ENCODE measurements around the gene GDF7. TPM values are rescaled to one million over a fixed set of nuclear protein-coding genes. Genes with fewer than 3 reads are reported as not detected.

GDF7 gene
- total and polyA plus RNA-seq, 4 donors, result 0.89 to 7.2 (median 3.3) TPM

- H3K9me3 ChIP-seq (ENCODE audit: control insufficient read depth in 4 of 4, low read length in 3 of 4), result no peaks in the 10 kb centered on the region
- no peak for DNase-seq (ENCODE audit: low spot score)
These were observed 13.0 kb upstream of the GDF7 start for GRCh38 chr2:20653695-20654534.

DNA sequence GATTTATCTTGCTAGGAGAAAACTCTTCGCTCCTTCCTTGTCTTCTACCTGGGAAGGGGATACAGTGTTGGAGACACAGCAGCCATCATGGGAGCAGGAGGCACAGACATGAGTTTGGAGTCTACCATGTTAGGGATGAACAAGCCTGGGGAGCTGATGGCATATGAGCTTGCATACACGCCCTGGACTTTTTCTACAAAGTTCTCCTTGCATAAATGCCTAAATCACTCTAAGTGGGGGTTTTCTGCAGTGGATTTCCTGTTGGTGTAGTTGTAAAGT lies 12.5 kb upstream of the GDF7 start:
- H3K4me3 ChIP-seq (ENCODE audit: low read depth in 1 of 3, low read length in 3 of 3), result no peak overlapping the region
- no peak overlapping the region for H3K27ac ChIP-seq (ENCODE audit: low read depth in 1 of 2, low read length in 2 of 2)
- no peak for TF ChIP-seq NR2F2 (IDR thresholded peaks at IDR 0.05)
- no peak for TF ChIP-seq SP1 (IDR thresholded peaks at IDR 0.05)
- no peak for TF ChIP-seq FOXA1 (IDR thresholded peaks at IDR 0.05)
- no peak for TF ChIP-seq TAF1 (conservative IDR thresholded peaks at IDR 0.05)
- TF ChIP-seq, protein P1, sequence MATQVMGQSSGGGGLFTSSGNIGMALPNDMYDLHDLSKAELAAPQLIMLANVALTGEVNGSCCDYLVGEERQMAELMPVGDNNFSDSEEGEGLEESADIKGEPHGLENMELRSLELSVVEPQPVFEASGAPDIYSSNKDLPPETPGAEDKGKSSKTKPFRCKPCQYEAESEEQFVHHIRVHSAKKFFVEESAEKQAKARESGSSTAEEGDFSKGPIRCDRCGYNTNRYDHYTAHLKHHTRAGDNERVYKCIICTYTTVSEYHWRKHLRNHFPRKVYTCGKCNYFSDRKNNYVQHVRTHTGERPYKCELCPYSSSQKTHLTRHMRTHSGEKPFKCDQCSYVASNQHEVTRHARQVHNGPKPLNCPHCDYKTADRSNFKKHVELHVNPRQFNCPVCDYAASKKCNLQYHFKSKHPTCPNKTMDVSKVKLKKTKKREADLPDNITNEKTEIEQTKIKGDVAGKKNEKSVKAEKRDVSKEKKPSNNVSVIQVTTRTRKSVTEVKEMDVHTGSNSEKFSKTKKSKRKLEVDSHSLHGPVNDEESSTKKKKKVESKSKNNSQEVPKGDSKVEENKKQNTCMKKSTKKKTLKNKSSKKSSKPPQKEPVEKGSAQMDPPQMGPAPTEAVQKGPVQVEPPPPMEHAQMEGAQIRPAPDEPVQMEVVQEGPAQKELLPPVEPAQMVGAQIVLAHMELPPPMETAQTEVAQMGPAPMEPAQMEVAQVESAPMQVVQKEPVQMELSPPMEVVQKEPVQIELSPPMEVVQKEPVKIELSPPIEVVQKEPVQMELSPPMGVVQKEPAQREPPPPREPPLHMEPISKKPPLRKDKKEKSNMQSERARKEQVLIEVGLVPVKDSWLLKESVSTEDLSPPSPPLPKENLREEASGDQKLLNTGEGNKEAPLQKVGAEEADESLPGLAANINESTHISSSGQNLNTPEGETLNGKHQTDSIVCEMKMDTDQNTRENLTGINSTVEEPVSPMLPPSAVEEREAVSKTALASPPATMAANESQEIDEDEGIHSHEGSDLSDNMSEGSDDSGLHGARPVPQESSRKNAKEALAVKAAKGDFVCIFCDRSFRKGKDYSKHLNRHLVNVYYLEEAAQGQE (IDR thresholded peaks at IDR 0.05), result no peak
- TF ChIP-seq RAD21 (IDR thresholded peaks at IDR 0.05), result no peak
- TF ChIP-seq RXRA (IDR thresholded peaks at IDR 0.05), result no peak
- TF ChIP-seq HNF4A (conservative IDR thresholded peaks at IDR 0.05), result no peak
- TF ChIP-seq FOXA2 (IDR thresholded peaks at IDR 0.05), result no peak
- TF ChIP-seq, protein P2, sequence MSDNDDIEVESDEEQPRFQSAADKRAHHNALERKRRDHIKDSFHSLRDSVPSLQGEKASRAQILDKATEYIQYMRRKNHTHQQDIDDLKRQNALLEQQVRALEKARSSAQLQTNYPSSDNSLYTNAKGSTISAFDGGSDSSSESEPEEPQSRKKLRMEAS (IDR thresholded peaks at IDR 0.05), result no peak
- TF ChIP-seq YY1 (IDR thresholded peaks at IDR 0.05), result no peak
- TF ChIP-seq GABPA (IDR thresholded peaks at IDR 0.05 in 1 of 2, conservative IDR thresholded peaks at IDR 0.05 in 1 of 2), result no peak
- TF ChIP-seq HNF4G (IDR thresholded peaks at IDR 0.05), result no peak
- TF ChIP-seq CTCF (IDR thresholded peaks at IDR 0.05; ENCODE audit: low read depth, low read length, missing input control), result no peak
- TF ChIP-seq ZBTB33 (IDR thresholded peaks at IDR 0.05), result no peak
- no peak for TF ChIP-seq JUND (IDR thresholded peaks at IDR 0.05)
- TF ChIP-seq, protein P3, sequence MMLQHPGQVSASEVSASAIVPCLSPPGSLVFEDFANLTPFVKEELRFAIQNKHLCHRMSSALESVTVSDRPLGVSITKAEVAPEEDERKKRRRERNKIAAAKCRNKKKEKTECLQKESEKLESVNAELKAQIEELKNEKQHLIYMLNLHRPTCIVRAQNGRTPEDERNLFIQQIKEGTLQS (IDR thresholded peaks at IDR 0.05), result no peak
- no peak for TF ChIP-seq EGR1 (IDR thresholded peaks at IDR 0.05; ENCODE audit: low read depth in 2 of 2)
- WGBS, result 93% methylated on average over 2 of the region's 2 CpGs
- DNase-seq (ENCODE audit: low spot score), result no peak
- H3K4me1 ChIP-seq (ENCODE audit: control insufficient read depth in 4 of 4, insufficient read depth in 4 of 4, low read length in 3 of 4), result peaks cover 4 to 19% (median 11%) of the 10 kb centered on the region in 4 donors
- no peaks in the 10 kb centered on the region for H3K27me3 ChIP-seq (ENCODE audit: control insufficient read depth in 4 of 4, insufficient read depth in 4 of 4, low read length in 3 of 4)
- H3K9me3 ChIP-seq (ENCODE audit: control insufficient read depth in 4 of 4, low read length in 3 of 4), result no peaks in the 10 kb centered on the region
- no peak overlapping the region for H3K9ac ChIP-seq (ENCODE audit: low read depth in 1 of 2, low read length in 2 of 2)
- no peaks in the 10 kb centered on the region for H3K36me3 ChIP-seq (ENCODE audit: control insufficient read depth in 4 of 4, insufficient read depth in 3 of 4, low read depth in 1 of 4, low read length in 3 of 4)

More at GRCh38 chr2:20653695-20654534, 13.0 kb upstream of the GDF7 start:
- H3K4me1 ChIP-seq (ENCODE audit: control insufficient read depth in 4 of 4, insufficient read depth in 4 of 4, low read length in 3 of 4), result peaks cover 4 to 23% (median 15%) of the 10 kb centered on the region in 4 donors
- no peak overlapping the region for H3K27ac ChIP-seq (ENCODE audit: low read depth in 1 of 2, low read length in 2 of 2)
- 88% methylated on average over 7 of the region's 7 CpGs for WGBS
- H3K9ac ChIP-seq (ENCODE audit: low read depth in 1 of 2, low read length in 2 of 2), result no peak overlapping the region
- TF ChIP-seq HNF4G (IDR thresholded peaks at IDR 0.05) (no peak), FOXA1 (IDR thresholded peaks at IDR 0.05) (no peak), GABPA (IDR thresholded peaks at IDR 0.05 in 1 of 2, conservative IDR thresholded peaks at IDR 0.05 in 1 of 2) (no peak), SP1 (IDR thresholded peaks at IDR 0.05) (no peak), RXRA (IDR thresholded peaks at IDR 0.05) (no peak), CTCF (IDR thresholded peaks at IDR 0.05; ENCODE audit: low read depth, low read length, missing input control) (no peak), JUND (IDR thresholded peaks at IDR 0.05) (no peak), YY1 (IDR thresholded peaks at IDR 0.05) (no peak)
- no peaks in the 10 kb centered on the region for H3K36me3 ChIP-seq (ENCODE audit: control insufficient read depth in 4 of 4, insufficient read depth in 3 of 4, low read depth in 1 of 4, low read length in 3 of 4)
- H3K4me3 ChIP-seq (ENCODE audit: low read depth in 1 of 3, low read length in 3 of 3), result no peak overlapping the region
- H3K27me3 ChIP-seq (ENCODE audit: control insufficient read depth in 4 of 4, insufficient read depth in 4 of 4, low read length in 3 of 4), result no peaks in the 10 kb centered on the region
